ENCODE results near the gene DDOST. TPM values are rescaled to one million over a fixed set of nuclear protein-coding genes. Genes with fewer than 3 reads are reported as not detected.

DDOST gene
- polyA plus RNA-seq, 3 donors = 125 to 245 (median 241) TPM

DNA sequence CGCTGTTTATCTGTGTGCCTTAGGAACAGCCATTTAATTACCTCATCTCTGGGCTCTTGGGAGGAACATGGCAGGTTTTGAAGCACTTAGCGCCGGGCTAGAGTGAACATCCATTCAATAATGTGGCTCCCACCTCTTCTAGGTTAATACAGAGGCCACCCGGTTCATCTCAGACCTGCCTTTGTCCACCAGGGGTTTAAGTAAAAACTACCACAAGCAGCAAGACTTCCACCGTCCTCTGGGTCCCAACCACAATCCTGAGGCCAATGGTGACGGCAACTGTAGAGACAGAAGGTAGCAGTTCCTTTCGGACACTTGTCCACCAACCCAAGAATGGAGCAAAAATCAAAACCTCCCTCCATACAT lies 924 bp upstream of the DDOST start:
- Mint-ChIP-seq H3K36me3 (peaks cover 18 to 27% of the 10 kb centered on the region in 2 donors), H3K27me3 (ENCODE audit: low read depth in 3 of 3) (peaks cover 0 to under 1% (median 0%) of the 10 kb centered on the region in 3 donors), H3K9me3 (peaks cover 0 to 3% (median 0%) of the 10 kb centered on the region in 7 donors), H3K4me3 (peak overlapping the region; percentile 96), H3K27ac (peak overlapping the region in 5 of 7 donors; percentile 89 to 95 (median 94)), H3K4me1 (peaks cover 31% of the 10 kb centered on the region)
- Histone ChIP-seq H3K27ac (ENCODE audit: low read depth in 1 of 2, low read length in 2 of 2) (peak overlapping the region; percentile 34 to 94), H3K27me3 (ENCODE audit: control insufficient read depth in 2 of 2, insufficient read depth in 2 of 2, low read length in 2 of 2) (no peaks in the 10 kb centered on the region), H3K4me3 (replicated peaks in 1 of 3; ENCODE audit: low read depth in 2 of 3, low read length in 3 of 3) (peak overlapping the region; percentile 67 to 99 (median 96)), H3K9ac (ENCODE audit: insufficient read depth, low read length, poor library complexity, severe bottlenecking) (peak overlapping the region; percentile 95), H4K20me1 (ENCODE audit: insufficient read depth, low read length) (peaks cover 24% of the 10 kb centered on the region), H3K79me2 (ENCODE audit: insufficient read depth, low read length) (peaks cover 43% of the 10 kb centered on the region), H2AFZ (ENCODE audit: insufficient read depth, low read depth, low read length, poor library complexity, severe bottlenecking) (peak overlapping the region; percentile 100), H3K36me3 (replicated peaks in 1 of 2; ENCODE audit: control insufficient read depth in 1 of 2, insufficient read depth in 2 of 2, low read length in 2 of 2) (peaks cover 10 to 26% of the 10 kb centered on the region in 2 donors), H3K4me1 (ENCODE audit: control insufficient read depth in 1 of 2, insufficient read depth in 2 of 2, low read length in 2 of 2) (peaks cover 20 to 24% of the 10 kb centered on the region in 2 donors), H3K4me2 (replicated peaks; ENCODE audit: extremely low read depth, low read length, poor library complexity, severe bottlenecking) (peak overlapping the region; percentile 91), H3K9me3 (replicated peaks in 1 of 2; ENCODE audit: control insufficient read depth in 1 of 2, insufficient read depth in 1 of 2, low read length in 2 of 2) (no peaks in the 10 kb centered on the region)
- DNase-seq = no peak
- intact Hi-C loops (cut with micrococcal nuclease) = no loop called here
- TF ChIP-seq, protein P1, sequence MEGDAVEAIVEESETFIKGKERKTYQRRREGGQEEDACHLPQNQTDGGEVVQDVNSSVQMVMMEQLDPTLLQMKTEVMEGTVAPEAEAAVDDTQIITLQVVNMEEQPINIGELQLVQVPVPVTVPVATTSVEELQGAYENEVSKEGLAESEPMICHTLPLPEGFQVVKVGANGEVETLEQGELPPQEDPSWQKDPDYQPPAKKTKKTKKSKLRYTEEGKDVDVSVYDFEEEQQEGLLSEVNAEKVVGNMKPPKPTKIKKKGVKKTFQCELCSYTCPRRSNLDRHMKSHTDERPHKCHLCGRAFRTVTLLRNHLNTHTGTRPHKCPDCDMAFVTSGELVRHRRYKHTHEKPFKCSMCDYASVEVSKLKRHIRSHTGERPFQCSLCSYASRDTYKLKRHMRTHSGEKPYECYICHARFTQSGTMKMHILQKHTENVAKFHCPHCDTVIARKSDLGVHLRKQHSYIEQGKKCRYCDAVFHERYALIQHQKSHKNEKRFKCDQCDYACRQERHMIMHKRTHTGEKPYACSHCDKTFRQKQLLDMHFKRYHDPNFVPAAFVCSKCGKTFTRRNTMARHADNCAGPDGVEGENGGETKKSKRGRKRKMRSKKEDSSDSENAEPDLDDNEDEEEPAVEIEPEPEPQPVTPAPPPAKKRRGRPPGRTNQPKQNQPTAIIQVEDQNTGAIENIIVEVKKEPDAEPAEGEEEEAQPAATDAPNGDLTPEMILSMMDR (IDR thresholded peaks at IDR 0.05) = no peak
- WGBS (ENCODE audit: insufficient coverage) = 65% methylated on average over 6 of the region's 7 CpGs

DNA sequence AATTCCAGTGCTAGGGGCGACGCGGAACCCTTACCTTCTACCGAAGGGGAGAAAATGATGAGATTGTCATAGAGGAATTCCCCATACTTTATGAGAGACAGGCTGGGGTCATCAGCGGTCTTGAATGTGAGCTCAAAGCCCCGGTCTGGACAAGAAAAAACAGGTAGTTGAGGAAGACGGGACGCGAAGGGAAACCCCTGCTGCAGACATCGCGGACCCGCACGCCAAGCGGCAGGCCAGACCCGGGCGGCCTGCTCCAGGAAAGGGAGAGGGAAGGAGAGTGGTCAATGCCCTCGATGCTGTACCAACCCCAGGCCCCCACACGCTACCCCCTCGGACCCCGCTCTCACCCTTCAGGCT lies 342 bp downstream of the DDOST start:
- TF ChIP-seq, protein P1 (IDR thresholded peaks at IDR 0.05) = no peak
- H3K4me1 ChIP-seq (ENCODE audit: control insufficient read depth in 1 of 2, insufficient read depth in 2 of 2, low read length in 2 of 2) = peaks cover 20 to 24% of the 10 kb centered on the region in 2 donors
- peaks cover 55% of the 10 kb centered on the region for H3K79me2 ChIP-seq (ENCODE audit: insufficient read depth, low read length)
- H3K27me3 Mint-ChIP-seq (ENCODE audit: low read depth in 3 of 3) = no peaks in the 10 kb centered on the region
- WGBS (ENCODE audit: insufficient coverage) = 0% methylated on average over 11 of the region's 20 CpGs
- H3K36me3 Mint-ChIP-seq = peaks cover 30 to 40% of the 10 kb centered on the region in 2 donors
- peak overlapping the region; percentile 96 for H3K4me3 Mint-ChIP-seq
- H3K27ac Mint-ChIP-seq = peak overlapping the region; percentile 89 to 96 (median 93)
- peak overlapping the region; percentile 95 for H3K9ac ChIP-seq (ENCODE audit: insufficient read depth, low read length, poor library complexity, severe bottlenecking)
- H4K20me1 ChIP-seq (ENCODE audit: insufficient read depth, low read length) = peaks cover 37% of the 10 kb centered on the region
- no peaks in the 10 kb centered on the region for H3K27me3 ChIP-seq (ENCODE audit: control insufficient read depth in 2 of 2, insufficient read depth in 2 of 2, low read length in 2 of 2)
- peak overlapping the region; percentile 91 for H3K4me2 ChIP-seq (replicated peaks; ENCODE audit: extremely low read depth, low read length, poor library complexity, severe bottlenecking)
- DNase-seq = peak; percentile 19 to 88 (median 44)
- peak overlapping the region; percentile 100 for H2AFZ ChIP-seq (ENCODE audit: insufficient read depth, low read depth, low read length, poor library complexity, severe bottlenecking)
- intact Hi-C loops (cut with micrococcal nuclease) = loop anchor here in 1 of 2 donors (2.0 kb wide), 1 partner anchor 26 kb away; no protein-coding TSS in a partner anchor
- H3K9me3 ChIP-seq (replicated peaks in 1 of 2; ENCODE audit: control insufficient read depth in 1 of 2, insufficient read depth in 1 of 2, low read length in 2 of 2) = no peaks in the 10 kb centered on the region
- peak overlapping the region; percentile 58 to 94 for H3K27ac ChIP-seq (ENCODE audit: low read depth in 1 of 2, low read length in 2 of 2)
- peaks cover 31% of the 10 kb centered on the region for H3K4me1 Mint-ChIP-seq
- peaks cover 23 to 39% of the 10 kb centered on the region in 2 donors for H3K36me3 ChIP-seq (replicated peaks in 1 of 2; ENCODE audit: control insufficient read depth in 1 of 2, insufficient read depth in 2 of 2, low read length in 2 of 2)
- H3K4me3 ChIP-seq (replicated peaks in 1 of 3; ENCODE audit: low read depth in 2 of 3, low read length in 3 of 3) = peak overlapping the region; percentile 67 to 99 (median 96)
- H3K9me3 Mint-ChIP-seq = peaks cover 0 to 2% (median 0%) of the 10 kb centered on the region in 7 donors

Data from CD14-positive monocyte (primary cell).